Psoas muscle (tissue), 8 donors: ENCODE measurements around the gene OSGIN1. TPM values are rescaled to one million over a fixed set of nuclear protein-coding genes. Genes with fewer than 3 reads are reported as not detected.
A peak's percentile ranks its signal among the peaks of the same experiment; 100 is the strongest.

Source experiments
- ATAC-seq, 4 donors: fragments of 200-7000 bp; cut with Tn5 transposase; one replicate each; pipeline ENCODE4 v1.9.1; 2020; ENCODE audit warnings: moderate library complexity in 3 of 4, mild to moderate bottlenecking in 2 of 4
- DNase-seq, 2 donors: peaks; one replicate each; pipeline ENCODE4 v3.0.0-alpha.2; 2020
- H3K27ac ChIP-seq: fragments of 200-600 bp; one replicate; pipeline ENCODE4 v1.8.0; 2022
- H3K27me3 ChIP-seq, 3 donors: fragments of 200-600 bp in 1 of 3; one replicate each; pipeline versions ENCODE4 v1.6.1 to v1.8.0; 2013 to 2022; ENCODE audit warnings: low read length in 2 of 3, mild to moderate bottlenecking in 2 of 3, moderate library complexity in 1 of 3; ENCODE audit not compliant: insufficient read depth in 3 of 3
- H3K36me3 ChIP-seq, 2 donors: fragments of 200-600 bp in 1 of 2; one replicate each; pipeline versions ENCODE4 v1.6.1 to v1.8.0; 2013 to 2022; ENCODE audit warnings: low read depth in 1 of 2, mild to moderate bottlenecking in 1 of 2, moderate library complexity in 1 of 2; ENCODE audit not compliant: insufficient read depth in 1 of 2
- H3K4me1 ChIP-seq: fragments of 200-600 bp; one replicate; pipeline ENCODE4 v1.8.0; 2022
- H3K4me3 ChIP-seq: fragments of 200-600 bp; one replicate; pipeline ENCODE4 v1.8.0; 2022; ENCODE audit warnings: mild to moderate bottlenecking
- H3K9me3 ChIP-seq: fragments of 200-600 bp; one replicate; pipeline ENCODE4 v1.8.0; 2022
- CTCF ChIP-seq: fragments of 200-600 bp; IDR thresholded peaks from one replicate; pipeline ENCODE4 v1.8.0; 2022; ENCODE audit warnings: antibody characterized with exemption
- WGBS, 3 donors: extraction: QIAGEN DNeasy Blood & Tissue Kit; methylation state at CpG; one replicate each; pipeline versions ENCODE4 v1.1.6 to v1.1.7; 2013; 5-methylcytosine and 5-hydroxymethylcytosine counted together
- intact Hi-C, 2 donors: fragments of 100-400 bp; cut with DNase I; formaldehyde crosslinking; loops; one replicate each; pipeline versions ENCODE4 v1.11.0 to v1.14.2; 2022
- polyA plus RNA-seq, 3 donors: library from polyadenylated mRNA; stranded (reverse); fragments of 200-250 nt; gene quantifications; one replicate each; pipeline ENCODE4 v1.2.3, GENCODE V29; 2013
- total RNA-seq, 4 donors: library from RNA; stranded (reverse); fragmentation: NEBNext Ultra II Directional in 2 of 4; extraction: Animal tissue kit (Norgen Biotek cat#: 25700) in 2 of 4; gene quantifications; one replicate each; pipeline versions ENCODE4 v1.2.1 to v1.2.4, GENCODE V29; 2021 to 2023
- donor health status: healthy with polysubstance abuse.
- donor health status: DM: no; HTN: no; CAD: no; lungs with moderate emphysema.
- donor health status: Bipolar disorder and iron deficiency.
- donor health status: healthy.
- donor health status: DM: yes; HTN: yes; CAD: no.
- donor health status: DM: no; HTN: no; CAD: no.
- donor health status: DM: no; HTN: no; CAD: no.
- donor health status: DM: yes; HTN: yes; CAD: no.

Gene OSGIN1
- total and polyA plus RNA-seq, 7 donors, result 10.4 to 39.4 (median 25.1) TPM

- no peak for DNase-seq
- no peaks in the 10 kb centered on the region for H3K27me3 ChIP-seq
- 28 to 44% (median 33%) methylated on average over 8 of the region's 8 CpGs for WGBS, 3 donors
- H3K27ac ChIP-seq, result no peak overlapping the region
- intact Hi-C loops, result loop anchor here in 1 of 2 donors (10.0 kb wide), 1 partner anchor 233 kb away; the partner anchor contains the start of gene TAF1C
- peaks cover 29% of the 10 kb centered on the region for H3K4me1 ChIP-seq
- no peaks in the 10 kb centered on the region for H3K9me3 ChIP-seq
- H3K36me3 ChIP-seq, result no peaks in the 10 kb centered on the region
- H3K4me3 ChIP-seq, result no peak overlapping the region
- TF ChIP-seq CTCF, result no peak
- no peak for ATAC-seq
Observed at GRCh38 chr16:83951544-83951943, 1.5 kb upstream of the OSGIN1 start.

GRCh38 chr16:83952587-83952939 lies 477 bp upstream of the OSGIN1 start:
- intact Hi-C loops, result loop anchor here in 1 of 2 donors (2.0 to 10.0 kb wide), 2 partner anchors 40 to 232 kb away; partner anchors contain the start of gene TAF1C
- no peaks in the 10 kb centered on the region for H3K27me3 ChIP-seq
- no peaks in the 10 kb centered on the region for H3K9me3 ChIP-seq
- H3K4me3 ChIP-seq, result peak overlapping the region; percentile 78
- peak in 3 of 4 donors; percentile 6 to 11 (median 11) for ATAC-seq
- H3K36me3 ChIP-seq, result peaks cover 0 to 4% of the 10 kb centered on the region in 2 donors
- DNase-seq, result peak in 1 of 2 donors; percentile 67
- 9 to 20% (median 10%) methylated on average over 8 of the region's 8 CpGs for WGBS, 3 donors
- H3K27ac ChIP-seq, result peak overlapping the region; percentile 96
- peaks cover 29% of the 10 kb centered on the region for H3K4me1 ChIP-seq
- no peak for TF ChIP-seq CTCF

GRCh38 chr16:83953796-83954576 lies 946 bp downstream of the OSGIN1 start:
- Histone ChIP-seq H3K27ac (peak overlapping the region; percentile 96), H3K9me3 (no peaks in the 10 kb centered on the region), H3K36me3 (peaks cover 2 to 18% of the 10 kb centered on the region in 2 donors), H3K4me1 (peaks cover 29% of the 10 kb centered on the region), H3K4me3 (peak overlapping the region; percentile 78), H3K27me3 (no peaks in the 10 kb centered on the region)
- ATAC-seq, result peak; percentile 28 to 54 (median 44)
- peak; percentile 51 for TF ChIP-seq CTCF
- intact Hi-C loops, result loop anchor here in 1 of 2 donors (2.0 to 10.0 kb wide), 2 partner anchors 41 to 231 kb away; partner anchors contain the start of gene TAF1C
- DNase-seq, result no peak
- WGBS, 3 donors, result 8 to 19% (median 9%) methylated on average over 18 to 19 of the region's 19 CpGs

- Histone ChIP-seq H3K9me3 (no peaks in the 10 kb centered on the region), H3K4me1 (peaks cover 29% of the 10 kb centered on the region), H3K27ac (peak overlapping the region; percentile 96), H3K36me3 (peaks cover 2 to 24% of the 10 kb centered on the region in 2 donors), H3K27me3 (no peaks in the 10 kb centered on the region), H3K4me3 (peak overlapping the region; percentile 78)
- no peak for TF ChIP-seq CTCF
- DNase-seq (peak; percentile 59 to 75), ATAC-seq (peak; percentile 34 to 53 (median 45))
- intact Hi-C loops, result loop anchor here (5.0 to 10.0 kb wide), 3 partner anchors 108 to 230 kb away; partner anchors contain the start of gene TAF1C (in 1 of the 2)
- WGBS, 3 donors, result 48 to 52% (median 52%) methylated on average over 9 of the region's 9 CpGs
Observed at GRCh38 chr16:83954577-83955016, 1.6 kb downstream of the OSGIN1 start.
